ENCODE measurements around the gene LINC01488. TPM values are rescaled to one million over a fixed set of nuclear protein-coding genes. Genes with fewer than 3 reads are reported as not detected.

The LINC01488 gene
- total RNA-seq, 2 experiments from 2014 or later: not detected

DNA sequence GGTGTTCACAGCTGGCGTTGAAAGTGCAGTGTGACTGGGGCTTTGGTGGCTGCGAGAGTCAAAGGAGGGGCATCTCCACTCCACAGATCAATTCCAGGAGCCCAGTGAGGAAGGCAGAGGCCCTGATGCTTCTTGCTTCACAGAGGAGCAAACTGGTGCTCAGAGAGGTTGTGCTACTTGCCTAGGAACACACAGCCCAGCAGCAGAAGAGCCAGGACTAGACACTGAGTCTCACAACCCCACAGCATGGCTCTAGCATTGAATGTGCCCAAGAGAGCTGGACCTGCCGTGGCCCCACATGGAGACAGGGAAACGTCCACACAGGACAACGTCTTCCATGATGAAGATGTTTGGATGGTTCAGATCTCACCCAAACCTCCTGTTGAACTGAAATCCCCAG, 33.3 kb downstream of the LINC01488 start:
- Mint-ChIP-seq H3K36me3 (ENCODE audit: low read depth) (no peaks in the 10 kb centered on the region), H3K4me1 (no peaks in the 10 kb centered on the region), H3K27ac (no peak overlapping the region), H3K9me3 (peaks cover 2% of the 10 kb centered on the region), H3K27me3 (no peaks in the 10 kb centered on the region), H3K4me3 (no peak overlapping the region)
- CTCF ChIA-PET: no interaction called here
- POLR2A ChIA-PET: no interaction called here
- no peak for DNase-seq

DNA sequence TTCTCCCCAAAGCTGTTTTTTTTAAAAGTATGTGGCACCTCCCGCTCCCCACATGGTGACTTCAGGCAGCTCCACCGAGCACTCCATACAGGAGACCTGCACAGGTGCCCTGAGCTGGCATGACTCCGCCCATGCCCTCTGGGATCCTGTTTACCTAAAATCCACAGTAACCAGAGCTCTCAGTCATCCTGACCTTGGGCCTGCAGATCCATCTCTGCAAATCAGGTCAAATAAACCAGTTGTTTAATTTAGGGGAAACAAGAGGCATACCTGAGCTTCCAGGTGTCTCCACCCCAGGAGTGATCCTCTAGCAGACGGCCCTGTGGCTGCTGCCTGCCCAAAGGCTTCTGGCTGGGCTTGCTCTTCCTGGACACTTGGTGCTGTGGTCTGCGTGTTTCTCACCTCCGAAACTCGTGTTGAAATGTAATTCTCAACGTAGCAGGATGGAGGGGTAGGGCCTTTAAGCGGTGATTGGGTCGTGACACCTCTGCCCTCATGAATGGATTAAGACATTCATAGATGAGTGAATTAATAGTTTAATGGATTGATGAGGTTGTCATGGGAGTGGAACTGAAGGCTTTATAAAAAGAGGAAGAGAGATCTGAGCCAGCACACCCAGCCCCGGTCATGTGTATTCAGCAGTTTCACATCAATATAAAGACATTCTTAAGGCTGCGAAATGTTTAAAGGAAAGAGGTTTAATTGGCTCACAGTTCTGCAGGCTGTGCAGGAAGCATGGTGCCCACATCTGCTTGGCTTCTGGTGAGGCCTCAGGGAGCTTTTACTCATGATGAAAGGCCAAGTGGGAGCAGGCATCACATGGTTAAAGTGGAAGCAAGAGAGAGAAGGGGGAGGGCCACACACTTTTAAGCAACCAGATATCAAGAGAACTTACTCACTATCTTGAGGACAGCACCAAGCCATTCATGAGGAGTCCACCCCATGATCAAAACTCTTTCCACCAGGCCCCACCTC, 34.1 kb downstream of the LINC01488 start:
- no peak for DNase-seq
- H3K27me3 Mint-ChIP-seq: peaks cover 1% of the 10 kb centered on the region
- CTCF ChIA-PET: no interaction called here

DNA sequence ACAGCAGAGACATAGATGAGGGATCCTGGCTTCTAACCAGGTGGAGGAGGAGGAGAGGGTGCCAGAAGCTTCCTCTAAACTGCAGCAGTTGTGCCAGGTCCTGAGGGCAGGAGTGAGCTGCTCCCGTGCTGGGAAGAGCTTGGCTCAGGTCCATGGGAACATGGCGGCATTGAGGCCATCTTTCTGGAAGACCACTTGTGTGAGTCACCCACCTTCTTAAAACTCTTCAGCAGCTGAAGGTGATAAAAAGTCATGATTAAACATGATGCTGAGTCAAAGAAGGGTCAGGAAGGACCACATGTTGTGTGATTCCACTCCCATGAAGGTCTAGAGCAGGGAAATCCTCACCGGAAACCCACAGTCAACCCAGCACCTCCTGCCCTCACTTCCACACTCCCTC, 35.1 kb downstream of the LINC01488 start:
- POLR2A ChIA-PET: no interaction called here
- no peak overlapping the region for H3K27ac Mint-ChIP-seq

More for the DNA sequence above, 34.1 kb downstream of the LINC01488 start:
- Mint-ChIP-seq H3K4me3 (no peak overlapping the region), H3K9me3 (peaks cover 2% of the 10 kb centered on the region), H3K27ac (no peak overlapping the region), H3K4me1 (no peaks in the 10 kb centered on the region), H3K36me3 (ENCODE audit: low read depth) (no peaks in the 10 kb centered on the region)
- POLR2A ChIA-PET: no interaction called here

DNA sequence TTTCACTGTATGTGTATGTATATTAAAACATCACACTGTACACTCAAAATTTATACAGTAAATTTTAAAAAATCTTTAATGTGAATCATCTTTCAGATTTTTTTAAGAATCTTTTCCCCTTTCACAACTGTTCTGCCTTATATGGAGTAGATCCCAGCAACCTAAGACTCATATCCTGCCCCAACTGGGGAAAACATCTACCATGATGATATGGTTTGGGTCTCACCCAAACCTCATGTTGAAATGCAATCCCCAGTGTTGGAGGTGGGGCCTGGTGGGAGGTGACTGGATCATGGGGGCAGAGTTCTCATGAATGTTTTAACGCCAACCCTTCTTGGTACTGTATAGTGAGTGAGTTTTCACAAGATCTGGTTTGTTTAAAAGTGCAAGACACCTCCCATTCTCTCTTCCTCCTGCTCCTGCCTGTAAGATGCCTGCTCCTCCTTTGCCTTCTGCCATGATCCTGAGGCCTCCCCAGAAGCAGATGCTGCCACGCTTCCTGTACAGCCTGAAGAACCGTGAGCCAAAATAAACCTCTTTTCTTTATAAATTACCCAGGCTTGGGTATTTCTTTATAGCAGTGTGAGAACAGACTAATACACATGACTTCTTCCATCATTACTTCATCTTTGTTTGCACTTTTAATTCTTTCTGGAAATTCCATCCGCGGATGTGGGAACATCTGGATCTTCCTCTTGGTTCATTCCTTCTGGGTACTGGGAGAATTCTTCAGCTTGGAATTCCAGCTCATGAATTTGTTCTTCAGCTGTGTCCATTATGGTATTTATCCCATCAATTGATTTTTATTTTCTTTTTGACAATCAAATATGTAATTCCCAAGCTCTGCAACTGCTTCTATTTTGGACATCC, 36.9 kb downstream of the LINC01488 start:
- ChIA-PET CTCF (no interaction called here), POLR2A (no interaction called here)
- Mint-ChIP-seq H3K4me3 (no peak overlapping the region), H3K4me1 (no peaks in the 10 kb centered on the region), H3K27me3 (peaks cover 3% of the 10 kb centered on the region), H3K27ac (no peak overlapping the region), H3K36me3 (ENCODE audit: low read depth) (no peaks in the 10 kb centered on the region), H3K9me3 (peaks cover 2% of the 10 kb centered on the region)
- DNase-seq: no peak

More for the DNA sequence above, 35.1 kb downstream of the LINC01488 start:
- CTCF ChIA-PET: no interaction called here
- no peaks in the 10 kb centered on the region for H3K4me1 Mint-ChIP-seq
- H3K36me3 Mint-ChIP-seq (ENCODE audit: low read depth): no peaks in the 10 kb centered on the region
- no peak overlapping the region for H3K4me3 Mint-ChIP-seq
- H3K9me3 Mint-ChIP-seq: peaks cover 2% of the 10 kb centered on the region
- H3K27me3 Mint-ChIP-seq: peaks cover 1% of the 10 kb centered on the region
- no peak for DNase-seq

DNA sequence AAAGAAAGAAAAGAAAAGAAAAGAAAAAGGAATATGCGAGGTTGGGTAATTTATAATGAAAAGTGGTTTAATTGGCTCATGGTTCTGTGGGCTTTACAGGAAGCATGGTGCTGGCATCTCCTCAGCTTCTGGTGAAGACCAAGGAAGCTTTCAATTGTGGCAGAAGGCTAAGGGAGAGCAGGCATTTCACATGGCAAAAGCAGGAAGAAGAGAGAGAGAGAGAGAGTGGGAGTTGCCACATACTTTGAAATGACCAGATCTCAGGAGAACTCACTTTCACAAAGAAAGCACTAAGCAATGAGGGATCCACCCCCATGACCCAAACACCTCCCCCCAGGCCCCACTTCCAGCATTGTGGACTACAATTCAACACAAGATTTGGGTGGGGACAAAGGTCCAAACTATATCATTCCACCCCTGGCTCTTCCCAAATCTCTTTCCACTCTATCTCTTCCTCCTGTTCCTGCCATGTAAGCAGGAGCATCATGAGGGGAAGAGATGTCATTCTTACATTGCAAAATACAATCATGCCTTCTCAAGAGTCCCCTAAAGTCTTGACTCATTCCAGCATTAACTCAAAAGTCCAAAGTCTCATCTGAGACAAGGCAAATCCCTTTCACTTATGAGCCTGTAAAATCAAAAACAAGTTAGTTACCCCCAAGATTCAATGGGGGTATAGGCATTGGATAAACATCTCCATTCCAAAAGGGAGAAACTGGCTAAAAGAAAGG, 38.9 kb downstream of the LINC01488 start:
- Mint-ChIP-seq H3K27ac (no peak overlapping the region), H3K36me3 (ENCODE audit: low read depth) (no peaks in the 10 kb centered on the region), H3K4me3 (no peak overlapping the region), H3K4me1 (no peaks in the 10 kb centered on the region), H3K9me3 (peaks cover 2% of the 10 kb centered on the region), H3K27me3 (peaks cover 3% of the 10 kb centered on the region)
- CTCF ChIA-PET: no interaction called here
- POLR2A ChIA-PET: no interaction called here
- no peak for DNase-seq

DNA sequence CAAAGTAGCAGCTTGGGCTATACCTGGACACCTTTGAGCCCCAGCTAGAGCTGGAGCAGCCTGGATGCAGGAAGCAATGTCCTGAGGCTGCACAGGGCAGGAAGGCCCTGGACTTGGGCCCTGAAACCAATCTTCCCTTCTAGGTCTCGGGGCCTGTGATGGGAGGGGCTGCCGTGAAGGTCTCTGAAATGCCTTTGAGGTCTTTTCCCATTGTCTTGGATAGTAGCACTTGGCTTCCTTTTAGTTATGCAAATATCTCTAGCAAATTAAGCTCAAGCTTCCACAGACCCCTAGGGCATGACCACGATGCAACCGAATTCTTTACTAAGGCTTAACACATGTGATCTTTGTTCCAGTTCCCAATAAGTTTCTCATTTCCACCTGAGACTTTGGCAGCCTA, 40.0 kb downstream of the LINC01488 start:
- POLR2A ChIA-PET: no interaction called here
- CTCF ChIA-PET: no interaction called here
- Mint-ChIP-seq H3K27me3 (peaks cover 3% of the 10 kb centered on the region), H3K36me3 (ENCODE audit: low read depth) (no peaks in the 10 kb centered on the region), H3K27ac (no peak overlapping the region), H3K4me1 (no peaks in the 10 kb centered on the region), H3K9me3 (peaks cover 2% of the 10 kb centered on the region), H3K4me3 (no peak overlapping the region)
- DNase-seq: no peak

DNA sequence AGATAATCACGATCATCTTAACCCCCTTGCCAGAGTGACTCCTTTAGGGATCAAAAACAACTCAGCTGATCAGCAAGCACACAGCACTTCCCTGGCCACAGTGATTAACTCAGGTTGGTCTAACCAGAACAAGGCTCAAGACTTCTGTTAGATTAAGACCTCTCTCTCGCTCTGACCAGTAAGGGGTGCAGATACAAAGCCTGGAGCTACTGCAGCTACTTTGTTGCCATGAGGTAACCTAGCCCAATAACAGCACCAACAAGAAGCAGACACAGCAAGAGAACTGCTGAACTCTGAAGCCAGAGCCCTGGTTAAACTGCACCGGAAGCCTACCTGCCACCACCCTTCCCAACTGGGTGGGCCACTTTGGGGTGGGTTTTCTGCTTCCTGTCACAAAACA, 42.0 kb downstream of the LINC01488 start:
- no peaks in the 10 kb centered on the region for H3K4me1 Mint-ChIP-seq

DNA sequence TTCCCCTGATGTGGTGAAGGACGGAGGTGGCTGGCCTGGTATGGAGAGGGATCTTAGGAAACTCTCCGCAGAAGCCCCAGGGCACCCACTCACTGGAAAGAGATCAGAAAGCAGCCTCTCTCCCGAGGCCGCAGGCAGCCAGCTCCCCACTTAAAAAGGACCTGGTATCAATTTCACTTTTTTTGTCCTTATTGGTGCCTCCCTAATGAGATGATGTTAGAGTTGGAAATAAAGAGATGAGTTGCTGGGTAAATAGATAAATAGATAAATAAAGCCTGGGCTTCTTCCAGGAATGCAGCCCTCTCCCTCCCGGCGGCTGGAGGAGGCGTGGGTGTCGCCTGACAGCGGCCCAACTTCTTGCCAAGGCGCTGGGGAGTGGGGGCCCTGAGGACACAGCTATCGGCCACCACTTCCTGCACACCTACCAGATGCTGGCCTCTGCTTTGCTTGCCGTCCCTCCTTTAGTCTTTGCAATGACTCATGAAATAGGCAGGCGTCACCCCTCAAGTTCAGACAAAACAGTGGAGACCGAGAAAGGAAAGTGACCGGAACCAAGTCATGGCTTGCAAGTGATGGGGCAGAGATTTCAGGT, 42.9 kb downstream of the LINC01488 start:
- Mint-ChIP-seq H3K27me3 (peaks cover 3% of the 10 kb centered on the region), H3K36me3 (ENCODE audit: low read depth) (no peaks in the 10 kb centered on the region), H3K9me3 (no peaks in the 10 kb centered on the region), H3K4me1 (no peaks in the 10 kb centered on the region), H3K4me3 (no peak overlapping the region), H3K27ac (no peak overlapping the region)
- CTCF ChIA-PET: no interaction called here
- no peak for DNase-seq
- POLR2A ChIA-PET: no interaction called here

More for the DNA sequence above, 42.0 kb downstream of the LINC01488 start:
- no peaks in the 10 kb centered on the region for H3K9me3 Mint-ChIP-seq
- ChIA-PET POLR2A (interaction anchor here (1.2 kb wide), 1 partner anchor 359 kb away, joined by 3 read pairs; no protein-coding TSS in a partner anchor), CTCF (no interaction called here)
- DNase-seq: no peak
- H3K27me3 Mint-ChIP-seq: peaks cover 3% of the 10 kb centered on the region
- H3K4me3 Mint-ChIP-seq: no peak overlapping the region
- H3K36me3 Mint-ChIP-seq (ENCODE audit: low read depth): no peaks in the 10 kb centered on the region
- no peak overlapping the region for H3K27ac Mint-ChIP-seq

DNA sequence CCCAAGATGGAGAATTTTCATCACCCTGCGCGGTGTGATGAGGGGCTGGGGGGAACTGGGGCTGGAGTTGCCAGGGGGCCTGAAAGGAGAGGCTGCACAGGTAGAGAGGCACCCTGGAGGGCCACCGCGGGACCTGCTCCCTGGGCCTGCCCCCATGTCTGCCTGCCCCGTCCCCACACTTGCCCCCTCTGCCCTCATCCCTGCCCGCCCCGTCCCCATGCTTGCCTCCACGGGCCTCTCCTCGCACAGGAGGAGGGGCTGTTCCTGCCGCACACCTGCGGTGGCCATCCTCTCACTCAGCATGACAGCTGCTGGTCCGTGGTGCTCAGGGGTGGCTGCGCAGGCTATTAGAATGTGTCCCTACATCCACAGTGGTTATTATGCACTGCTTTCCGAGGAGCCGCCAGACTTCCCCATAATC, 43.5 kb downstream of the LINC01488 start:
- H3K4me3 Mint-ChIP-seq: no peak overlapping the region
- H3K27ac Mint-ChIP-seq: no peak overlapping the region
- H3K4me1 Mint-ChIP-seq: no peaks in the 10 kb centered on the region
- H3K9me3 Mint-ChIP-seq: no peaks in the 10 kb centered on the region
- H3K27me3 Mint-ChIP-seq: peaks cover 3% of the 10 kb centered on the region
- ChIA-PET CTCF (no interaction called here), POLR2A (no interaction called here)
- H3K36me3 Mint-ChIP-seq (ENCODE audit: low read depth): no peaks in the 10 kb centered on the region
- no peak for DNase-seq

DNA sequence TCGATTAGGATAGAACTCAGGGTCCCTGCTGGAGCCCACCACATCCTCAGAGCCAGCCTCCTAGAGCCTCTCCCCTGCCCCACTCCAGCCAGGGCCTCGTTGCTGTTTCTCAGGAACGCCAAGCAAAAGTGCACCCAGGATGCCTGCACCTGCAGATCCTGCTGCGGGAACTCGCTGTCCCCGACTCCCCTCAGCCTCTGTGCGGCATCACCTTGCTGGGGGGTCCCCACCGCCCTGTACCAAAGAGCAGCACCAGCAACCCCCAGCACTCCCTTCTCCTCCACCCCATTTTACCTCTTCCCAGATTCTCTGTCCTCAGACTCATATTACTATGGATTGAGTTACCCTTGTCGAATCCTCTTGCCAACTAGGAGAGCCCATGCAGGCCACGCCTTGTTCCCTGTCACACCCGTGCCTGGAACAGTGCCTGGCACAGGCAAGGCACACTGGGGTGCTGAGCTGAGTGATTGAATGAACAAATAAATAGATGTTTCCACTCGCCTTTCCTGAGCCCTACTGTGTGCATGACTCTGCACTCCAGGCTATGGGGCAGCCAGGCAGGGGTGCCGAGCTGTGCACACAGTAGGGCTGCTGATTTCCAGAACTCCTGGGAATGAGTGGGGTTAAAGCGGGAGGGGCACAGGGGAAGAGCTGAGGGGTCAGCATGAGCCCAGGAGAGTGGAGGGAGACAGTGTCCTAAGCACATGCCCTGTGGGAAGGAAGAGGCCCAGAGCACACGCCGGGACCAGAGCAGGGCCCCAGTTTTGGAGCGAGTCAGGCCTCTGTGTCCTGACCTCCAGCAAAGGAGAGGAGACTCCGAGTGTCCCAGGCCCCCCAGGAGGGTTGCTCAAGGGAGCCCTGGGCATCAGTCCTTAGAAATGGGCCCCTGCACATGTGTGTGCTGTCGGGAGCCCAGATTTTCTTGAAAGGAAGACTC, 44.3 kb downstream of the LINC01488 start:
- H3K9me3 Mint-ChIP-seq: no peaks in the 10 kb centered on the region
- H3K27ac Mint-ChIP-seq: no peak overlapping the region
- ChIA-PET POLR2A (no interaction called here), CTCF (no interaction called here)
- no peaks in the 10 kb centered on the region for H3K4me1 Mint-ChIP-seq
- no peak for DNase-seq
- peaks cover 2% of the 10 kb centered on the region for H3K27me3 Mint-ChIP-seq
- no peak overlapping the region for H3K4me3 Mint-ChIP-seq
- H3K36me3 Mint-ChIP-seq (ENCODE audit: low read depth): no peaks in the 10 kb centered on the region

DNA sequence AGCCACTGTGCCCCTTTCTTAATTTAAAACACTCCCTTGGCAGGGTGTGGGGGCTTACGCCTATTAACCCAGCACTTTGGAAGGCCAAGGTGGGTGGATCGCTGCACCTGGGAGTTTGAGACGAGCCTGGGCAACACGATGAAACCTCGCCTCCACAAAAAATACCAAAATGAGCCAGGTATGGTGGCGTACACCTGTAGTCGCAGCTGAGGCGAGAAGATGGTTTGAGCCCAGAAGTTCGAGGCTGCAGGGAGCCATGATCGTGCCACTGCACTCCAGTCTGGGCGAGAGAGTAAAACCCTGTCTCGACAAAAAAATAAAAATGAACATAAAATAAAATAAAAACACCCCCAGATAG, 45.0 kb downstream of the LINC01488 start:
- no peaks in the 10 kb centered on the region for H3K36me3 Mint-ChIP-seq (ENCODE audit: low read depth)
- CTCF ChIA-PET: no interaction called here
- DNase-seq: no peak
- H3K27me3 Mint-ChIP-seq: peaks cover 2% of the 10 kb centered on the region
- H3K4me3 Mint-ChIP-seq: no peak overlapping the region
- no peak overlapping the region for H3K27ac Mint-ChIP-seq
- POLR2A ChIA-PET: no interaction called here
- H3K4me1 Mint-ChIP-seq: no peaks in the 10 kb centered on the region
- no peaks in the 10 kb centered on the region for H3K9me3 Mint-ChIP-seq

DNA sequence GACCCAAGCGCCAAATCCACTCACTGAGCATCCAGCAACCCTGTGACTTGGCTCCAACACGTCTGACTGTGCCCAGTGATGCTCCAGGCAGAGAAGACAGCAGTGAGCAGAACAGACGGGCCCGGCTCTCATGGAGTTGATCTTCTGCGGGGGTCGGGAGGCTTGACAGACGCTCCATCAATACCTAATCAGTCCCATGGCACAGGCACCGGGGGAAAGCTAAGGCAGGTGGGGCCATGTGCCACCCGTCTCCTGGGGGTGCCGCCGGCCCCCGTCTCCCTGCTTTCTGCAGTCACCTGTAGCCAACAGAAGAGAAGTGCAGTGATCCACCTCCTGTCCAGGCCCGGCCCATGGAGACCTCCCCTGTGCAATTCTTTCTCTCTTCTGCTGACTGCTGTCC, 47.5 kb downstream of the LINC01488 start:
- Mint-ChIP-seq H3K27me3 (peaks cover 2% of the 10 kb centered on the region), H3K9me3 (no peaks in the 10 kb centered on the region), H3K4me1 (no peaks in the 10 kb centered on the region), H3K36me3 (ENCODE audit: low read depth) (no peaks in the 10 kb centered on the region), H3K27ac (no peak overlapping the region), H3K4me3 (no peak overlapping the region)
- ChIA-PET CTCF (no interaction called here), POLR2A (no interaction called here)
- no peak for DNase-seq

All from activated CD4-positive, alpha-beta memory T cell treated with anti-CD3 and anti-CD28 coated beads, Interleukin-2, amount 10 ng/mL, durations not matched to agents 7 days and 5 days (primary cell).